IMR-90 (cell line): ENCODE measurements around the gene DNAJC27. TPM values are rescaled to one million over a fixed set of nuclear protein-coding genes. Genes with fewer than 3 reads are reported as not detected.

Source experiments
- ATAC-seq: fragments of 200-7000 bp; cut with Tn5 transposase; 2 replicates; pipeline ENCODE4 v1.9.1; 2020; ENCODE audit warnings: low read depth, mild to moderate bottlenecking, moderate library complexity
- BruUV-seq: library from RNA; stranded (reverse); fragments of 400-500 nt; replicated peaks from 2 replicates; lab custom pipeline; 2021; lab: Mats Ljungman, UMichigan
- CTCF ChIA-PET: fragments of 300-600 bp; formaldehyde crosslinking; extraction: SDS; loops from one replicate; lab custom pipeline; 2021; ENCODE audit warnings: antibody characterized with exemption; lab: Yijun Ruan, JAX
- POLR2A ChIA-PET: fragments of 300-600 bp; sonication (Branson Sonifier 250); formaldehyde crosslinking; loops from one replicate; lab custom pipeline; 2022; ENCODE audit warnings: antibody characterized with exemption; ENCODE audit not compliant: unreplicated experiment; lab: Charles Lee
- DNase-seq: peaks from one replicate; pipeline ENCODE4 v3.0.0; 2013
- H2AFZ ChIP-seq: replicated peaks from 2 replicates; pipeline ENCODE3; 2013; ENCODE audit warnings: low read length, mild to moderate bottlenecking; ENCODE audit not compliant: poor library complexity
- H2AK5ac ChIP-seq: 2 replicates; pipeline ENCODE4 v1.6.1; 2013; ENCODE audit warnings: low read depth, low read length, inconsistent platforms
- H2AK9ac ChIP-seq: replicated peaks from 2 replicates; pipeline ENCODE3; 2013; ENCODE audit warnings: mild to moderate bottlenecking, low read depth, low read length, moderate library complexity; ENCODE audit not compliant: poor library complexity
- H2BK120ac ChIP-seq: 2 replicates; pipeline ENCODE4 v1.6.1; 2013; ENCODE audit warnings: low read depth, low read length, inconsistent platforms
- H2BK15ac ChIP-seq: 3 replicates; pipeline ENCODE4 v1.6.1; 2013; ENCODE audit warnings: low read depth, low read length, inconsistent platforms
- H2BK20ac ChIP-seq: 2 replicates; pipeline ENCODE4 v1.6.1; 2013; ENCODE audit warnings: low read depth, mild to moderate bottlenecking, inconsistent platforms, low read length, moderate library complexity
- H2BK5ac ChIP-seq: 2 replicates; pipeline ENCODE4 v1.6.1; 2013; ENCODE audit warnings: mild to moderate bottlenecking, low read depth, low read length, inconsistent platforms; ENCODE audit not compliant: poor library complexity, severe bottlenecking
- H3K14ac ChIP-seq: replicated peaks from 2 replicates; pipeline ENCODE4 v1.6.1; 2013; ENCODE audit warnings: low read depth, low read length, inconsistent platforms
- H3K18ac ChIP-seq: 2 replicates; pipeline ENCODE4 v1.6.1; 2013; ENCODE audit warnings: low read depth, low read length, control low read depth
- H3K23ac ChIP-seq: 2 replicates; pipeline ENCODE4 v1.6.1; 2013; ENCODE audit warnings: low read depth, low read length, inconsistent platforms
- H3K27ac ChIP-seq: 2 replicates; pipeline ENCODE4 v1.5.1; 2013; ENCODE audit warnings: mild to moderate bottlenecking, control low read depth, low read length; ENCODE audit not compliant: insufficient read depth
- H3K27me3 ChIP-seq: 2 replicates; pipeline ENCODE4 v1.6.1; 2013; ENCODE audit warnings: low read length; ENCODE audit not compliant: control insufficient read depth, insufficient read depth
- H3K36me3 ChIP-seq: 2 replicates; pipeline ENCODE4 v1.6.1; 2013; ENCODE audit warnings: low read length, mixed read lengths; ENCODE audit not compliant: control insufficient read depth, insufficient read depth
- H3K4ac ChIP-seq: 2 replicates; pipeline ENCODE4 v1.6.1; 2013; ENCODE audit warnings: low read depth, low read length, inconsistent platforms
- H3K4me1 ChIP-seq: 2 replicates; pipeline ENCODE4 v1.6.1; 2013; ENCODE audit warnings: low read length, mixed read lengths; ENCODE audit not compliant: control insufficient read depth, insufficient read depth
- H3K4me2 ChIP-seq: 2 replicates; pipeline ENCODE4 v1.6.1; 2013; ENCODE audit warnings: low read depth, mild to moderate bottlenecking, control low read depth, low read length, moderate library complexity
- H3K4me3 ChIP-seq: 2 replicates; pipeline ENCODE4 v1.5.1; 2013; ENCODE audit warnings: low read depth, mild to moderate bottlenecking, control low read depth, low read length, moderate library complexity; ENCODE audit not compliant: insufficient read depth
- H3K56ac ChIP-seq: 2 replicates; pipeline ENCODE4 v1.6.1; 2013; ENCODE audit warnings: low read length, inconsistent platforms; ENCODE audit not compliant: insufficient read depth; ENCODE audit errors: extremely low read depth
- H3K79me1 ChIP-seq, 2 experiments: 2 replicates each; pipeline ENCODE4 v1.6.1; 2013; ENCODE audit warnings: low read length in 2 of 2, inconsistent platforms in 1 of 2, low read depth in 1 of 2
- H3K9ac ChIP-seq: 2 replicates; pipeline ENCODE4 v1.6.1; 2013; ENCODE audit warnings: low read depth, low read length, control low read depth
- H3K9me1 ChIP-seq: 2 replicates; pipeline ENCODE4 v1.6.1; 2013; ENCODE audit warnings: low read length, inconsistent platforms; ENCODE audit not compliant: insufficient read depth
- H3K9me3 ChIP-seq: 2 replicates; pipeline ENCODE4 v1.6.1; 2013; ENCODE audit warnings: low read length; ENCODE audit not compliant: control insufficient read depth, insufficient read depth
- H4K20me1 ChIP-seq: 2 replicates; pipeline ENCODE4 v1.6.1; 2013; ENCODE audit warnings: low read length, inconsistent platforms; ENCODE audit not compliant: insufficient read depth
- H4K5ac ChIP-seq: 2 replicates; pipeline ENCODE4 v1.6.1; 2013; ENCODE audit warnings: mild to moderate bottlenecking, low read depth, low read length, control low read depth
- H4K8ac ChIP-seq, 2 experiments: 2 replicates each; pipeline ENCODE4 v1.6.1; 2013; ENCODE audit warnings: low read depth in 2 of 2, low read length in 2 of 2, control low read depth in 1 of 2, inconsistent platforms in 1 of 2
- H4K91ac ChIP-seq: 2 replicates; pipeline ENCODE4 v1.6.1; 2013; ENCODE audit warnings: low read depth, low read length, inconsistent platforms; ENCODE audit not compliant: insufficient read depth
- BHLHE40 ChIP-seq: fragments of 150-350 bp; IDR thresholded peaks from 2 replicates; pipeline ENCODE4 v1.6.1; 2016; ENCODE audit warnings: mild to moderate bottlenecking, low read depth, low read length
- CEBPB ChIP-seq: IDR thresholded peaks from 2 replicates; pipeline ENCODE4 v1.6.1; 2012; ENCODE audit warnings: low read depth, low read length, improper control_type of control experiment
- CHD1 ChIP-seq: IDR thresholded peaks from 2 replicates; pipeline ENCODE4 v1.6.1; 2012; ENCODE audit warnings: low read depth, low read length, improper control_type of control experiment
- FOS ChIP-seq: fragments of 150-350 bp; IDR thresholded peaks from 2 replicates; pipeline ENCODE4 v1.6.1; 2016; ENCODE audit warnings: low read depth, low read length
- MAFK ChIP-seq: IDR thresholded peaks from 2 replicates; pipeline ENCODE4 v1.6.1; 2012; ENCODE audit warnings: low read depth, low read length, improper control_type of control experiment
- MAZ ChIP-seq: IDR thresholded peaks from 2 replicates; pipeline ENCODE4 v1.6.1; 2012; ENCODE audit warnings: low read depth, mild to moderate bottlenecking, low read length, improper control_type of control experiment, moderate library complexity, borderline replicate concordance
- MXI1 ChIP-seq: IDR thresholded peaks from 2 replicates; pipeline ENCODE4 v1.6.1; 2012; ENCODE audit warnings: low read depth, mild to moderate bottlenecking, low read length, moderate library complexity, borderline replicate concordance
- POLR2A ChIP-seq: IDR thresholded peaks from 2 replicates; pipeline ENCODE4 v1.6.1; 2012; ENCODE audit warnings: mild to moderate bottlenecking, low read depth, low read length
- RAD21 ChIP-seq: IDR thresholded peaks from 2 replicates; pipeline ENCODE4 v1.6.1; 2012; ENCODE audit warnings: low read length, improper control_type of control experiment
- RCOR1 ChIP-seq: IDR thresholded peaks from 2 replicates; pipeline ENCODE4 v1.6.1; 2012; ENCODE audit warnings: mild to moderate bottlenecking, low read length, improper control_type of control experiment; ENCODE audit not compliant: insufficient replicate concordance
- RFX5 ChIP-seq: IDR thresholded peaks from 2 replicates; pipeline ENCODE4 v1.8.0; 2012; ENCODE audit warnings: low read depth, mild to moderate bottlenecking, low read length, moderate library complexity
- SMC3 ChIP-seq: fragments of 150-350 bp; IDR thresholded peaks from 2 replicates; pipeline ENCODE4 v1.6.1; 2016; ENCODE audit warnings: low read depth, mild to moderate bottlenecking, antibody characterized with exemption, low read length, moderate library complexity
- WGBS, 2 experiments: methylation state at CpG; one replicate each; pipeline versions ENCODE4 v1.1.5 to v1.1.7; 2013; ENCODE audit warnings: missing lambda C conversion rate in 2 of 2; ENCODE audit not compliant: insufficient read length in 1 of 2; ENCODE audit errors: extremely low coverage in 2 of 2; 5-methylcytosine and 5-hydroxymethylcytosine counted together
- dilution Hi-C: fragments of 300-500 bp; cut with HindIII; formaldehyde crosslinking; loops from one replicate; pipeline ENCODE4 v1.14.3; 2018; ENCODE audit warnings: low sequenced_read_pairs; ENCODE audit not compliant: unreplicated experiment
- in situ Hi-C: fragments of 300-500 bp; cut with MboI; formaldehyde crosslinking; loops from 3 replicates; pipeline ENCODE4 v1.14.3; 2019; ENCODE audit warnings: low sequenced_read_pairs, inconsistent platforms, mixed read lengths
- intact Hi-C: fragments of 100-400 bp; cut with micrococcal nuclease; formaldehyde crosslinking; loops from 2 replicates; pipeline ENCODE4 v1.10.0; 2022
- polyA plus RNA-seq, 3 experiments: library from polyadenylated mRNA; depleted of rRNA; stranded (reverse); fragments of >200 nt; gene quantifications; 2 replicates each; pipeline ENCODE4 v1.2.3, GENCODE V29; 2012; ENCODE audit warnings: low replicate concordance in 1 of 3
- total RNA-seq: library from RNA; depleted of rRNA; stranded (reverse); fragments of >200 nt; gene quantifications from 2 replicates; pipeline ENCODE4 v1.2.3, GENCODE V29; 2012
- TF ChIP-seq, protein P1 (sequence below): conservative IDR thresholded peaks from 2 replicates; pipeline ENCODE4 v1.5.1; 2012; ENCODE audit warnings: mild to moderate bottlenecking, low read depth, low read length, improper control_type of control experiment
- TF ChIP-seq, protein P2 (sequence below): fragments of 150-350 bp; IDR thresholded peaks from 2 replicates; pipeline ENCODE4 v1.6.1; 2016; ENCODE audit warnings: low read depth, mild to moderate bottlenecking, low read length, moderate library complexity, borderline replicate concordance

Gene DNAJC27
- total and polyA plus RNA-seq, 2 of the 4 experiments (the other 2 are of a cell fraction): 1.6 to 2.0 TPM

DNA sequence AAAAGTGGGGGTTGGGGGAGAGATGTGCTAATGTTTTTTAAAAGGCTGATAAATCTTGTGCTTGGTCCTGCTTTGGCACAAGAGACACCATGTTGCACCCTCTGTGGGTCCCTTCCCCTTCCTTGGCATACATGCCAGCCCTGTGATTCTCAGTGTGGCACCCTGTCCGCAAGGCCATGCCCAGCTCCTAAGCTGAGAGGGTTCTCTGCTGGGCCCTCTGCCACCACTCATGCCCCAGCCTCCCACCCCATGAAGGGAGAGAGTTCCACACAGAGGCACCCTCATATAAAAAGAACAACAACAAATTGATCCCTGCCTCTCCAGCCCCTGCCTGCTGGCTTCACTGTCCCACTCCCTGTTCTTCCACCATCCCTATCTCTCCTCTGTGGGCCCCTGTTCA lies 49.2 kb downstream of the DNAJC27 start:
- Histone ChIP-seq H2AK5ac (no peak overlapping the region), H3K27ac (no peak overlapping the region), H3K18ac (no peak overlapping the region), H4K5ac (no peak overlapping the region), H3K14ac (no peak overlapping the region), H3K9me3 (no peaks in the 10 kb centered on the region), H4K8ac (no peak overlapping the region), H3K79me1 (peaks cover 3 to 18% of the 10 kb centered on the region in 2 experiments; a peak in 3 of 4 replicates), H3K4me1 (peaks cover 15% of the 10 kb centered on the region; the same call in 1 of the 2 replicates), H3K9me1 (peaks cover 16% of the 10 kb centered on the region), H3K23ac (no peak overlapping the region), H2AK9ac (no peak overlapping the region), H4K20me1 (peaks cover 3% of the 10 kb centered on the region), H2AFZ (no peak overlapping the region), H3K9ac (no peak overlapping the region), H3K36me3 (peaks cover 9% of the 10 kb centered on the region; the same call in 1 of the 2 replicates), H3K4me3 (no peak overlapping the region), H3K56ac (no peak overlapping the region), H3K4ac (no peak overlapping the region), H2BK15ac (no peak overlapping the region), H2BK5ac (no peak overlapping the region), H4K91ac (no peak overlapping the region), H2BK120ac (no peak overlapping the region), H2BK20ac (no peak overlapping the region), H3K27me3 (no peaks in the 10 kb centered on the region), H3K4me2 (no peak overlapping the region)
- no TSS peak for BruUV-seq
- DNase-seq (no peak), ATAC-seq (no peak)
- CTCF ChIA-PET: no interaction called here
- intact Hi-C loops: loop anchor here (5.0 kb wide), 1 partner anchor 510 kb away; no protein-coding TSS in a partner anchor
- WGBS, 2 experiments: no CpG with 5 or more reads among the region's 1 CpG
- POLR2A ChIA-PET: no interaction called here
- no peak for TF ChIP-seq CEBPB
- no peak for TF ChIP-seq CHD1
- TF ChIP-seq MXI1: no peak
- no peak for TF ChIP-seq BHLHE40
- no peak for TF ChIP-seq RAD21
- TF ChIP-seq MAFK: no peak
- TF ChIP-seq RFX5: no peak
- TF ChIP-seq, protein P1, sequence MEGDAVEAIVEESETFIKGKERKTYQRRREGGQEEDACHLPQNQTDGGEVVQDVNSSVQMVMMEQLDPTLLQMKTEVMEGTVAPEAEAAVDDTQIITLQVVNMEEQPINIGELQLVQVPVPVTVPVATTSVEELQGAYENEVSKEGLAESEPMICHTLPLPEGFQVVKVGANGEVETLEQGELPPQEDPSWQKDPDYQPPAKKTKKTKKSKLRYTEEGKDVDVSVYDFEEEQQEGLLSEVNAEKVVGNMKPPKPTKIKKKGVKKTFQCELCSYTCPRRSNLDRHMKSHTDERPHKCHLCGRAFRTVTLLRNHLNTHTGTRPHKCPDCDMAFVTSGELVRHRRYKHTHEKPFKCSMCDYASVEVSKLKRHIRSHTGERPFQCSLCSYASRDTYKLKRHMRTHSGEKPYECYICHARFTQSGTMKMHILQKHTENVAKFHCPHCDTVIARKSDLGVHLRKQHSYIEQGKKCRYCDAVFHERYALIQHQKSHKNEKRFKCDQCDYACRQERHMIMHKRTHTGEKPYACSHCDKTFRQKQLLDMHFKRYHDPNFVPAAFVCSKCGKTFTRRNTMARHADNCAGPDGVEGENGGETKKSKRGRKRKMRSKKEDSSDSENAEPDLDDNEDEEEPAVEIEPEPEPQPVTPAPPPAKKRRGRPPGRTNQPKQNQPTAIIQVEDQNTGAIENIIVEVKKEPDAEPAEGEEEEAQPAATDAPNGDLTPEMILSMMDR: no peak
- no peak for TF ChIP-seq RCOR1
- no peak for TF ChIP-seq FOS
- TF ChIP-seq, protein P2, sequence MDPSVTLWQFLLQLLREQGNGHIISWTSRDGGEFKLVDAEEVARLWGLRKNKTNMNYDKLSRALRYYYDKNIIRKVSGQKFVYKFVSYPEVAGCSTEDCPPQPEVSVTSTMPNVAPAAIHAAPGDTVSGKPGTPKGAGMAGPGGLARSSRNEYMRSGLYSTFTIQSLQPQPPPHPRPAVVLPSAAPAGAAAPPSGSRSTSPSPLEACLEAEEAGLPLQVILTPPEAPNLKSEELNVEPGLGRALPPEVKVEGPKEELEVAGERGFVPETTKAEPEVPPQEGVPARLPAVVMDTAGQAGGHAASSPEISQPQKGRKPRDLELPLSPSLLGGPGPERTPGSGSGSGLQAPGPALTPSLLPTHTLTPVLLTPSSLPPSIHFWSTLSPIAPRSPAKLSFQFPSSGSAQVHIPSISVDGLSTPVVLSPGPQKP: no peak
- TF ChIP-seq SMC3: no peak
- TF ChIP-seq MAZ: no peak
- TF ChIP-seq POLR2A: no peak
- in situ Hi-C loops: no loop called here
- dilution Hi-C loops: no loop called here
